Measurements from ENCODE around the gene ST6GALNAC1. TPM values are rescaled to one million over a fixed set of nuclear protein-coding genes. Genes with fewer than 3 reads are reported as not detected.

ST6GALNAC1 gene
- total and polyA plus RNA-seq, 2 of the 4 experiments (the other 2 are of a cell fraction) = not detected

- no peak overlapping the region for H3K27ac ChIP-seq (ENCODE audit: insufficient read depth, low read length)
- BruUV-seq (replicated peaks) = no TSS peak
- H3K27me3 ChIP-seq (ENCODE audit: control insufficient read depth, insufficient read depth, low read length) = no peaks in the 10 kb centered on the region
- H3K36me3 ChIP-seq (ENCODE audit: control insufficient read depth, insufficient read depth, low read length) = peaks cover 37% of the 10 kb centered on the region
- no peak overlapping the region for H2AK5ac ChIP-seq (ENCODE audit: low read depth, low read length)
- H3K4me2 ChIP-seq (ENCODE audit: low read depth, low read length) = no peak overlapping the region
- POLR2A ChIA-PET (ENCODE audit: unreplicated experiment) = no interaction called here
- no peak overlapping the region for H3K18ac ChIP-seq (ENCODE audit: low read depth, low read length)
- no peak overlapping the region for H3K4me3 ChIP-seq (ENCODE audit: insufficient read depth, low read depth, low read length)
- dilution Hi-C loops (cut with HindIII; ENCODE audit: low sequenced_read_pairs, unreplicated experiment) = no loop called here
- H2BK20ac ChIP-seq (ENCODE audit: low read depth, low read length) = no peak overlapping the region
- H3K9me3 ChIP-seq (ENCODE audit: control insufficient read depth, insufficient read depth, low read length) = no peaks in the 10 kb centered on the region
- intact Hi-C loops (cut with micrococcal nuclease) = no loop called here
- peaks cover 0 to 39% of the 10 kb centered on the region in 2 experiments; a peak in 2 of 4 replicates for H3K79me1 ChIP-seq (ENCODE audit: low read depth in 1 of 2, low read length in 2 of 2)
- no peak overlapping the region for H4K8ac ChIP-seq (ENCODE audit: low read depth in 2 of 2, low read length in 2 of 2)
- peaks cover 10% of the 10 kb centered on the region for H4K20me1 ChIP-seq (ENCODE audit: insufficient read depth, low read length)
- H2BK15ac ChIP-seq (ENCODE audit: low read depth, low read length) = no peak overlapping the region
- no peak overlapping the region for H3K4ac ChIP-seq (ENCODE audit: low read depth, low read length)
- WGBS, 2 experiments (ENCODE audit: extremely low coverage in 2 of 2, insufficient read length in 1 of 2) = 95% methylated on average over 2 of the region's 6 CpGs; no CpG with 5 or more reads in 1 of the 2 experiments
- peaks cover 6% of the 10 kb centered on the region for H3K9me1 ChIP-seq (ENCODE audit: insufficient read depth, low read length)
- in situ Hi-C loops (cut with MboI; ENCODE audit: low sequenced_read_pairs) = no loop called here
- no peak overlapping the region for H4K91ac ChIP-seq (ENCODE audit: insufficient read depth, low read depth, low read length)
- no peak overlapping the region for H3K14ac ChIP-seq (replicated peaks; ENCODE audit: low read depth, low read length)
- DNase-seq (no peak), ATAC-seq (ENCODE audit: low read depth) (no peak)
- TF ChIP-seq NFE2L2 (IDR thresholded peaks at IDR 0.05; ENCODE audit: low read depth, low read length) = no peak
- TF ChIP-seq ELK1 (IDR thresholded peaks at IDR 0.05; ENCODE audit: borderline replicate concordance, low read depth, low read length) = no peak
- TF ChIP-seq CEBPB (IDR thresholded peaks at IDR 0.05; ENCODE audit: low read depth, low read length) = no peak
- TF ChIP-seq POLR2A (IDR thresholded peaks at IDR 0.05; ENCODE audit: low read depth, low read length) = no peak
- TF ChIP-seq RCOR1 (IDR thresholded peaks at IDR 0.05; ENCODE audit: insufficient replicate concordance, low read length) = no peak
- TF ChIP-seq RAD21 (IDR thresholded peaks at IDR 0.05; ENCODE audit: low read length) = no peak
- no peak for TF ChIP-seq BHLHE40 (IDR thresholded peaks at IDR 0.05; ENCODE audit: low read depth, low read length)
- no peak for TF ChIP-seq MAZ (IDR thresholded peaks at IDR 0.05; ENCODE audit: borderline replicate concordance, low read depth, low read length)
- no peak for TF ChIP-seq RFX5 (IDR thresholded peaks at IDR 0.05; ENCODE audit: low read depth, low read length)
- no peak for TF ChIP-seq CHD1 (IDR thresholded peaks at IDR 0.05; ENCODE audit: low read depth, low read length)
- TF ChIP-seq SMC3 (IDR thresholded peaks at IDR 0.05; ENCODE audit: low read depth, low read length) = no peak
- no peak for TF ChIP-seq USF2 (IDR thresholded peaks at IDR 0.05; ENCODE audit: low read depth, low read length)
- no peak overlapping the region for H4K5ac ChIP-seq (ENCODE audit: low read depth, low read length)
- no peak overlapping the region for H2BK120ac ChIP-seq (ENCODE audit: low read depth, low read length)
- H3K9ac ChIP-seq (ENCODE audit: low read depth, low read length) = no peak overlapping the region
- H2AK9ac ChIP-seq (replicated peaks; ENCODE audit: low read depth, low read length, poor library complexity) = no peak overlapping the region
- H3K4me1 ChIP-seq (ENCODE audit: control insufficient read depth, insufficient read depth, low read length) = peaks cover 2% of the 10 kb centered on the region; the same call in 1 of the 2 replicates
- H2BK5ac ChIP-seq (ENCODE audit: low read depth, low read length, poor library complexity, severe bottlenecking) = no peak overlapping the region
- H3K23ac ChIP-seq (ENCODE audit: low read depth, low read length) = no peak overlapping the region
- H3K56ac ChIP-seq (ENCODE audit: extremely low read depth, insufficient read depth, low read length) = no peak overlapping the region
- H2AFZ ChIP-seq (replicated peaks; ENCODE audit: low read length, poor library complexity) = no peak overlapping the region
- CTCF ChIA-PET = no interaction called here
Observed at GRCh38 chr17:76676629-76677028, 33.1 kb upstream of the ST6GALNAC1 start.
